ENCODE results near the gene MRPS26. TPM values are rescaled to one million over a fixed set of nuclear protein-coding genes. Genes with fewer than 3 reads are reported as not detected.
"Not testable (repeated sequence)": the region's sequence is repeated elsewhere in the genome, so short reads cannot be mapped to it uniquely, and the experiment has no call there.

Gene MRPS26
- total RNA-seq, 2 donors from 2014 or later, result 22.4 to 26.2 TPM

DNA sequence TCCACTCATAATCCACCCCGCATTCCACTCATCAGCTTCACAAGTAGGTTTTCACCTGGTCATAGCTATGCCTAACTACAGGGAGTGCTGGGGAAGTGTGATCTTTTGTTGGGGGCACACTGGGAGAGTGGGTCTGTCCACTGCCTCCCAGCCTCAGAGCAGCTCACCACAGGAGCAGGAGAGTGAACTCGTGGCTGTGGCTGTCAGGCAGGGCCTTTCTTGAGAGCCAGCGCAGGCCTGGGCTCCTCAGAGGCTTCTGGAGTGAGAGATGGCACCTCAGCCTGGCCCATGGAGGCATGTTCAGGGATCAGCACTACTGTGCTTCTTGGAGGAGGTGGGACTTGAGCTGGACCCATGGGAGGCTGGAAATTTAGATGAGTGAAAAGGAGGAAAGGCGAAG lies 6.4 kb upstream of the MRPS26 start:
- peak; percentile 57 for DNase-seq (ENCODE audit: low spot score)
- intact Hi-C loops (cut with DNase I), result no loop called here

DNA sequence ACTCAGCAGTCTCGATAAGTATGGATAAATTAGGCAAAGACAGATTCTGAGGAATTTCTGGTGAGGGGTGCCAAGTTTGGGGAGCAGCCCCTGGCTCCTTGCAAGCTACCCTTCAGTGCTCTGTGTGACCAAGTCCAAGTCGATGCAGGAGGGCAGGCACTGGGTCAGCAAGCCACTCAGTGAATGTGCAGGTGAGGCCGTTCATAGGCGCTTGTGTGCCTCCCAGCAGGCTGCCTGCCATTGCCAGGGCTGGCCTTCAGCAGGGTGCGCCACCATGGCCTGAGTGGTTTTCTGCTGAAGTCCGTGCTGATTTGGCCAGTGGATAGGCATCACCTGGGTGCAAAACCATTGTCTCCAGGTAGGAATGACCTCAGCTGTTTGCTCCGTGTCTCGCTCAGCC lies 5.8 kb upstream of the MRPS26 start:
- intact Hi-C loops (cut with DNase I), result no loop called here
- DNase-seq (ENCODE audit: low spot score), result peak; percentile 55

DNA sequence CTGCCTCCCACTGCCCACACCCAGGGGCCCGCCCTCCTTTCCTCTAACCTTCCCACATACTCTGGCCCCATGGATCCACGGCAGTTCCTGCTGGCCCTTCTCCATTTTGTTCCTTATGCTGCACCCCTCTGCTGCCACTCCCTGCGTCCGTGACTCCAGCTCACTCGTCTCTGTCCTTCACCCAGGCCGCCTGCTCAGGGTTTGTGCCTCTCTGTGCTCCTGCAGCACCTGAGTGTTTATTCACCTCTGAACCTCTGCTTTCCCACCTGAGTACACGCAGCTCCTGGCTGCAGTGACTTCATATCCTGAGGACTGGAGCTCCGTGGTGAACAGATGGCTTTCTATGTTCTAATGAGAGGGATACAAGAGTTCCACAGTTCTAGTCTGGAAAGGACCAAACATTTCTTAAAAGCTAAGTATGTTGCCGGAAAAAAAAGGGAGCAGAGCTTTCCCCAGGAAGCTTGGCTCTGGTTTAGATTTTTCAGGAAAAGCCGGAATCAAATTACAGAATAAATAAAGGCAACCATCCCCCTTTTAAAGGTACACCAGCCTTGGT lies 3.9 kb upstream of the MRPS26 start:
- intact Hi-C loops (cut with DNase I), result no loop called here

DNA sequence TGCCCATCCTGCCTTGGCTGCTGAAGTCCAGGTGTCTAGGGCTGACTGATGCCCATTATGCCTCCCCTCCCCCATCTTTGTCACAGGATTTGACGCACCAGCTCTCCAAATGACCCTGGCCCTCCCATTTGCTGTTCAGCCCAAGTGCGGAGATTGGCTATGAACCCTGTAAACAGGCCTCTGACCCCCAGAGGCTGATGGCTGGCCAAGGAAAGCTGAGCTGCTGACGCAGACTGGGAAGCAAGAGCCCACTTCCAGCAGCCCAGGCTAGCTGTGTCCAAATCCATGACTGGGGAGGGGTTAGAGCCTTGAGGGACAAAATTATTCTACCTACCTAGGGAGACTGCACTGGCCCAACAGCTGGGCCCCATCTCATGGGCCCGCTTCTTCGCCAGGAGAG lies 3.2 kb upstream of the MRPS26 start:
- intact Hi-C loops (cut with DNase I), result no loop called here
- DNase-seq (ENCODE audit: low spot score), result peak; percentile 86

More for the DNA sequence above, 3.9 kb upstream of the MRPS26 start:
- DNase-seq (ENCODE audit: low spot score), result no peak

DNA sequence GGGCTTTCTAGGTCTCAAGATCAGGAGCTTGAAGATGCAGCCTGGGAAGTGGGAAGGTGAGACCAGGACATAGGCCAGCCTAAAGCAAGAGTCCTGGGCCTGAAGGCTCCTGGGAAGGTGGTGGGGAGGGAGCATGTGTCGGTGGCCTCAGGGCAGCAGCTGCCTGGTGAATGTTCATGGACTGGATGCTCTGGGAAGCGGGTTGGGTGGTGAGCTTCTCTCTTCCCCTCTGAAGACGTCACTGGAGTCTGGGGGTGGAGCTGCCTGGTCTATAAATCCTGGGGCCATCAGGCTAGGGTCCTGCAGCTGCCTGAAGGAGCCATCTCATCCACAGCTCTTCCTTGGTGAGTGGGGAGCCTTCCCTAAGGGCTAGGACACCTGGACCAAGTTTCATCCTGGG lies 2.5 kb upstream of the MRPS26 start, which contains the start of gene GNRH2:
Gene GNRH2, plus strand, starts transcription at position 301 of the 400 bp plus-strand sequence. CDS start 793 bp downstream, outside the sequence.
- intact Hi-C loops (cut with DNase I), result no loop called here
- no peak for DNase-seq (ENCODE audit: low spot score)

DNA sequence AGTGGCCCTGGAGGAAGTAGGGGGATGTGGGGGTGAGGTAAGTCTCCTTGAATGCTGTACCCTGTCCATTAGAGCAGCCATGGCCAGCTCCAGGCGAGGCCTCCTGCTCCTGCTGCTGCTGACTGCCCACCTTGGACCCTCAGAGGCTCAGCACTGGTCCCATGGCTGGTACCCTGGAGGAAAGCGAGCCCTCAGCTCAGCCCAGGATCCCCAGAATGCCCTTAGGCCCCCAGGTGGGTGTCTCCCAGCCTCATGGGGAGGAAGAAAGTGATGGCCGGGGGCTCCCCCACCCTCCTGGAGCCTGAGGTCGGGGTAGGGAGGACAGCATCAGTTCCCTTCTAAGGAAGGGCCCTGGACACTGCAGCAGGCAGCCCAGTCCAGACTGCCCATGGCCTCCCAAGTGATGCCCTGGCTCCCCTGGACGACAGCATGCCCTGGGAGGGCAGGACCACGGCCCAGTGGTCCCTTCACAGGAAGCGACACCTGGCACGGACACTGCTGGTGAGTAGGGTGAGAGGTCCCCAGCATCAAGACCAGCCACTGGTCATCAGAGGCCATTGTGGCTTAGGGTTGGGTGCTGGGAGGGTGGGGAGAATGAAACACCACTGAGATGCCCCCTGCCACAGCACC lies 1.4 kb upstream of the MRPS26 start:
- no peak for DNase-seq (ENCODE audit: low spot score)
- intact Hi-C loops (cut with DNase I), result no loop called here

DNA sequence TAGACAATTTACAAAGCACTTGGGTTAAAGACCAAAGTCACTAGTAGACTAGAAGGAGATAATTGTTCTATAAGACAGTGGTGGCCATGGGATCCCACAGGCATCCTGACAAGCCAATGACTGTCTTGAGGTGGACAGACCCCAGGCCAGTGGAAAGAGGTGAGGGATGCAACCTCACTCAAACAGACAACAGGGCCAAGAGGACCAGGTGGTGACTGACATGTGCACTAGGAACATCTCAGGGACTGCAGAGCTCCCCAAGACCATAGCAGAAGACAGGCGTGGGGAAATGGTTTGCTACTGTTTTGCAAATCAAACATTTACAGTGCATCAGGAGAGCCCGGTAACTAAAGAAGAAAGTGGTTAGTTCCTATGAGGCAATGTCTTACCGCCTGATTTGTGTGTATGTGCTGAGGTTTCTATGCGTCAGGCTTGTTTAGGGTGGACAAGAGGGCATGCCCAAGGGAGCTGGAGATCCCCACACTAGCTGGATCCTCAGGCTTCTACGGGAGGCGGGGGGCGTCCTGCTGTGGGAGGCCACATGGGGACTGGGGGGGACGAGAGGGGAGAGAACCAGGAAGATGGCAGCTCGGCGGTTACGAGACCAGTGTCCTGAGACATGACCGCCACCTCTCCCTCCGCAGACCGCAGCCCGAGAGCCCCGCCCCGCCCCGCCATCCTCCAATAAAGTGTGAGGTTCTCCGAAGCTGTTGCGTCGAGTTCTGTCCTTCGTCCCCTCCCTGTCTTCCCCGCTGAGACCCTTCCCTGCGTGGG lies 623 bp upstream of the MRPS26 start:
- intact Hi-C loops (cut with DNase I), result no loop called here
- DNase-seq (ENCODE audit: low spot score), result no peak

DNA sequence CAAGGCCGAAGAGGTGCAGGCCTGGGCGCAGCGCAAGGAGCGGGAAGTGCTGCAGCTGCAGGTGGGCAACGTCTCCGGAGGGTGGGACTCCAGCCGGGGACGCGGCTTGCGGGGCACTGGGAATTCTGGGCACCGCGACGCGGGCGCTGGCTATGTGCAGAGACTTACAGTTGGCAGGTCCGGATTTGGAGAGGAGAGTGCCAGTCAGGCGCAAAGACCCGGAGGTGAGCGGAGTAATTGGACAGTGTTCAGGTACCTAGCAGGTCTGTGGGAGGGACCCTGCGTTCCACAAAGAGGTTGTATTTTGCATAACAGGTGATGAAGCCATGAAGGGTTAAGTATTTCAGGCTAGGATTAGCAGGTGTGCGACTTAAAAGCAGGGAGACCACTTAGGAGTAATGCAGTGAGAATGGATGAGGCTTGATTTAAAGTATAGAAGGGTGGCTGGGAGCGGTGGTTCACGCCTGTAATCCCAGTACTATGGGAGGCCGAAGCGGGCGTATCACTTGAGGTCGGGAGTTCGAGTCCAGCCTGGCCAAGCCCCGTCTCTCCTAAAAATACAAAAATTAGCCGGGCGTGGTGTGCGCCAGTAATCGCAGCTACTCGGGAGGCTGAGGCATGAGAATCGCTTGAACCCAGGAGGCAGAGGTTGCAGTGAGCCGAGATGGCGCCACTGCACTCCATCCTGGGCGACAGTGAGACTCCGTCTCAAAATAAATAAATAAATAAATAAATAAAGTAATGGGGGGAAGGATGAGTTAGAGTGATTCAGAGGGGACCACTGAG lies 1.0 kb downstream of the MRPS26 start:
- intact Hi-C loops (cut with DNase I), result no loop called here
- DNase-seq (ENCODE audit: low spot score), result no peak

DNA sequence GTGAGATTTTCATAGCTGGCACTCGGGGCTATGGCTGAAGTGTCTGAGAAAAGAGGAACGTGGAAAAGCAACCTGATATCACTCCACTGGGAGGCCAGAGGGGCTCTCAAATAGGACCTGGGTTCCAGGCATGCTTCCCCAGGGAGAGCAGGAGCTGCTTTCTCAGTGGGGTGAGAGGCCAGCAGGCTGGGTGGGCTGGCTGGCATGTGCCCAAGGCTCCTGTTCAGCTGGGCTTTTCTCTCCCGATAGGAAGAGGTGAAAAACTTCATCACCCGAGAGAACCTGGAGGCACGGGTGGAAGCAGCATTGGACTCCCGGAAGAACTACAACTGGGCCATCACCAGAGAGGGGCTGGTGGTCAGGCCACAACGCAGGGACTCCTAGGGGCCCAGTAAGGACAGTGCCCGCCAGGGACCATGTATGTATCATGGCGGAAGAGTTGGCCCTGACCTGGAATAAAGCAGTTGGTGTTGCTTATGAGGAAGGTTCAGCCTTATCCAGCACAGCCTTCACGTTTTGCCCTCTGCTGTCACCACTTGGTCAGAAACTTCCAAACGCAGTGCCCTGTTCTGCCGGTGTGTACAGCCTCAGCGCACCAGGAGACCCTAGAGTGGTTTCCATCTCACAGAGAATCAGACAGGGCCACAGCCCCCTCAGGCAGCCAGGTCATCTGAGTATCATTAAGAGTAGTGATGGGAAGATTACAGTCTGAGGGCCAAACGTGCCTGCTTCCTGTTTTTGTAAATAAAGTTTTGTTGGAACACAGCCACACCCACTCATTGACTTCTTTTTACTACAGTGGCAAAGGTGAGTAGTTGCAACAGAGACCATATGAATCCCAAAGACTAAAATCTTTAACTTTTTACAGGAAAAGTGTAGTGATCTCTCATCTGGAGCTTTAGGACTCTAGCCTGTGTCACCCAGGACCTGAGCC lies 1.9 kb downstream of the MRPS26 start:
- intact Hi-C loops (cut with DNase I), result no loop called here
- DNase-seq (ENCODE audit: low spot score), result no peak

DNA sequence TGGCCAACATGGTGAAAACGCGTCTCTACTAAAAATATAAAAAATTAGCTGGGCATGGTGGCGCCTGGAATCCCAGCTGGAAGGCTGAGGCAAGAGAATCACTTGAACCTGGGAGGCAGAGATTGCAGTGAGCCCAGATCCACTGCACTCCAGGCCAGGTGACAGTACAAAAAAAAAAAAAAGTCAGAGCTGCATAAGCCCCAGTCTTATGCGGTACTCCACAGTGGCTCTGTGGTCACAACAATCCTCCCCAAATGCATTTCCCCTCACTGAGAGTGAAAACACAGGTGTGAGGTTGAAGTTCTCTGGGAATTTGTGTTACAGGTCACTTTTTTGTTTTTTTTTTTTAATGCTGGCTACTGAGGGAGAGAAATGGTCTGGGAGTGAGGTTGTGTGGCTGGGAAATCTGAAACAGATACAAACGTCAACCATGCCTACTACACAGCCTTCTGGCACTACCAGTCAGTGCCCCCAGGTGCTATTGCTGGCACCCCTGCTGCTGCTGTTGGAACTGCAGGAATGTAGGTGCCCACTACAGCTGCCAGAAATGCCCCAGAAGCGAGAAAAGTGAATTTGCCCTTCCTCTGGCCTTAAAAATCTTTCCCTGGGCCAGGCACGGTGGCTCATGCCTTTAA lies 5.7 kb downstream of the MRPS26 start:
- no peak for DNase-seq (ENCODE audit: low spot score)
- intact Hi-C loops (cut with DNase I), result loop anchor here in 1 of 2 donors (5.0 kb wide), 1 partner anchor 66 kb away; no protein-coding TSS in a partner anchor

DNA sequence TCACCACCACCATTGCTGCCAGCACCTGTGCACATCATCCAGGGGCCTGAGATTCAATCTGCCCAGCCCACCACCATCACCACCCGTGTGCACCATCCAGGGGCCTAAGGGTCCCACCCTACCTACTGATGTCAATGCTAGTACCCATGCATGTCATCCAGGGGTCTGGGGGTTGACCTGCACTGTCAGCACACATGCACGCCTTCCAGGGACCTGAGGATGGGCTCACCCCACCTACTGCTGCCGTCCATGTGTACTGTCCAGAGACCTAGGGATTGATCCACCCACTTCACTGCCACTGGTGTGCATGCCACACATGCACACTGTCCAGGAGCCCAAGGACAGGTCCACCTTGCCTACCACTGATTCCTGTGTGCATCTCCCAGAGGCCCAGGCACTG lies 13.6 kb downstream of the MRPS26 start:
- no peak for DNase-seq (ENCODE audit: low spot score)
- intact Hi-C loops (cut with DNase I), result no loop called here

DNA sequence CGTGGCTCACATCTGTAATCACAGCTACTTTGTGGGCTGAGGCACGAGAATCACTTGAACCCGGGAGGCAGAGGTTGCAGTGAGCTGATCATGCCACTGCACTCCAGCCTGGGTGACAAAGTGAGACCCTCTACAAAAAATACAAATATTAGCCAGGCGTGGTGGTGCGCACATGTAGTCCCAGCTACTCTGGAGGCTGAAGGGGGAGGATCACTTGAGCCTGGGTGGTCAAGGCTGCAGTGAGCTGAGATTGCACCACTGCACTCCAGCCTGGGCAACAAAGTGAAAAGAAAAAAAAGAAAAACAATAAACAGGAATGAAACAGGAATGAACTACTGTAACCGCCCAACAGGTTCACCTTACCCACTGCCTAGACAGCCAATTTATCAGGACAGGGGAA lies 18.3 kb downstream of the MRPS26 start:
- DNase-seq (ENCODE audit: low spot score), result peak; percentile 31

DNA sequence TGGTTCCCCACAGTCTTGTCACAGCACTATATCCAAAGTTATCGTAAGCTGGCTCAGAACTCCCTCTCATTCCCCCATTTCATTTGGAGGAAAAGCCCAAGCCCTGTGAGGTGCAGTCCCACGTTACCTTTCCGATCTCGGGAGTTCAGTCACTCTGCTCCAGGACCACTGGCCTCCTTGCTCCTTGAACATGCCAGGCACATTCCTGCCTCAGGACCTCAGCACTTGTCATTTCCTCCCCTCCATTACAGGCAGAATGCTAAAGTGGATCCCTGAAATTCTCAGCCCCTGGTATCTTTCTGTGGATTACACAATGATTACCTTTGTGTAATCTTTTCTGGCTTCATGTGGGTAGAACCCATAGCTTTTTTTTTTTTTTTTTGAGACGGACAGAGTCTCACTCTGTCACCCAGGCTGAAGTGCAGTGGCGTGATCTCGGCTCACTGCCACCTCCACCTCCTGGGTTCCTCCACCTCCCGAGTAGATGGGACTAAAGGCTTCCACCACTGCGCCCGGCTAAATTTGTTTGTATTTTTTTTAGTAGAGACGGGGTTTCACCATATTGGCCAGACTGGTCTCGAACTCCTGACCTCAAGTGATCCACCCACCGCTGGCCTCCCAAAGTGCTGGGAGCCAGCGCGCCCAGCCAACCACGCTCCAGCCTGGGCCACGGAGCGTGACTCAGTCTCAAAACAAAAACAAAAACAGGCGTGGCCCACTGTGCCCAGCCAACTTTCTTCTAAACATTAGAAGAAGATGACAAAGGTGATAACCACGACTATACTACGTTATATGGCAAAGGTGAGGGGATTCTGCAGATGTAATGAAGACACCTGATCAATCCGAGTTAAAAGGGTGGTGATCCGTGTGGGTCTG lies 21.5 kb downstream of the MRPS26 start:
- peak; percentile 49 for DNase-seq (ENCODE audit: low spot score)
- intact Hi-C loops (cut with DNase I), result no loop called here

More for the DNA sequence above, 18.3 kb downstream of the MRPS26 start:
- intact Hi-C loops (cut with DNase I), result not testable (repeated sequence)

DNA sequence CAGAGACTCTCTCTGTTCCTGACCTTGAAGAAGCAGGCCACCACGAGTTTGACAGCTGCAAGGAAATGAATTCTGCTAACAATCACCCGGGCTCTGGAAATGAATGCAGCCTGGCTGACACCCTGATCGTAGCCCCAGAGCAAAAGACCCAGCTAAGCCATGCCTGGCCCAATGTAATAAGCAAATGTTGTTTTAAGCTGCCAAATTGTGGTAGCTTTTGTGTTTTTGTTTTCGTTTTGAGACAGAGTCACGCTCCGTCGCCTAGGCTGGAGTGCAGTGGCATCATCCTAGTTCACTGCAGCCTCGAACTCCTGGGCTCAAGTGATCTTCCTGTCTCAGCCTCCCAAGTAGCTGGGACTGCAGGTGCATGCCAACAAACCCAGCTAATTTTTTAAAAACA lies 22.2 kb downstream of the MRPS26 start:
- intact Hi-C loops (cut with DNase I), result no loop called here
- DNase-seq (ENCODE audit: low spot score), result peak; percentile 37

DNA sequence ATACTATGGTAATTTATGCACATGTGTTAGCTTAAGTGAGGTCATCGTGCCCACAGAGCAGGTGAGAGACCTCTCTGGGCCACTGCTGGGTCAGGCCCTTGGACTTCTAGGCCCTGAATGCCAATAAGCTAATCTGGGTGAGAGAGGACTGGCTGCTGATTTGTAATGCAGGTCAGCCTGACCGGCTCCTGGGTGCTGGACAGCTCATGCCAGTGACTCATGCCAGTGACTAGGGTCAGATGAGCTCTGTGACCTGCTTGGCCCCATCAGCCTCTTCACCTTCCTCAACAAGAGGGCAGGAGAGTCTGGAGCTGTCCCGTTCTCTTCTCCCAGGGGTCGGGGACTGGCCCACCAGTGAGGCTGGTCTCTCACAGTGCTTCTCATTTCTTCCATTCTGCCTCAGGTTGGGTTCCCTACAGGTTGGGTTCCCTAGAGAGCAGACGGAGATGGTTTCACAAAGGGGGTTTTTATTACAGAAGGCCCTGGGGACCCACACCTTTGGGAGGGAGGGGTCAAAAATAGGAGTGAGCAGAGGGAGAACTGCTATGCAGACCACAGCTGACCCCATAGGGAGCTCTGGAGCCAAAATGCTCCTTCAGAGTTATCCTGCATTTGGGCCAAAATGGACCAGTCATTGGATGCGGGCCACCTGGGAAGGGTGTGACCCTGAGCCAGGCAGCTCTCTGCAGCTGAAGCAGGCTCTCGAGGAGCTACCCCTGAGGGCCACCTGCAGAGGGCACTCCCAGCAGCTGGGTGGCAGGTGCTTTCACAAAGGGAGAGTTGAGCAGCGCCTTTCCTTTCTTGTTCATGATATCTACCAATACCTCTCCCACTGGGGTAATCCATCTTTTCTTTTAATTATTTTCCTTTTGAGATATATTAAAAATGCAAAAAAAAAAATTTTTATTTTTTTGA lies 23.4 kb downstream of the MRPS26 start:
- peak; percentile 61 for DNase-seq (ENCODE audit: low spot score)
- intact Hi-C loops (cut with DNase I), result no loop called here

DNA sequence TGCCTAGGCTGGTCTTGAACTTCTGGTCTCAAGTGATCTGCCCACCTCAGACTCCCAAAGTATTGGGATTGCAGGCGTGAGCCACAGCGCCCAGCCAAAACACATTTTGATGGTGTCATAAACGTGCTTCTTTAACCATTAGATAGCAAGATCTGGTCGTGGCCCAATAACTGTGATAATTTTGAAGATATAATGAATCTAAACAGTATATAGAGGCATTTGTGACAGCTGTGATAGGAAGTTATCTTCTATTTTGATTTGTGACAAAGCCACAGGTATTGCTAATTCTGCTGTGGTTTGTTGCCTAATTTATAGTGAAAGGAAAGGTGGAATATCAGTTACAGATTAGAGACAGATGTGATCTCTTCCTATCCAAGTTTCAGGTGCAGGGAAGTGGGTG lies 24.9 kb downstream of the MRPS26 start:
- peak; percentile 5 for DNase-seq (ENCODE audit: low spot score)
- intact Hi-C loops (cut with DNase I), result no loop called here

Measured in posterior vena cava (tissue), 2 donors.